ENCODE data around the gene MRPL55. TPM values are rescaled to one million over a fixed set of nuclear protein-coding genes. Genes with fewer than 3 reads are reported as not detected.
A peak's percentile ranks its signal among the peaks of the same experiment; 100 is the strongest.

MRPL55 gene
- total and polyA plus RNA-seq, 2 of the 13 experiments (the other 11 are each of a cell fraction or from before 2014, with no cell fraction given) = 58.6 to 92.9 TPM

DNA sequence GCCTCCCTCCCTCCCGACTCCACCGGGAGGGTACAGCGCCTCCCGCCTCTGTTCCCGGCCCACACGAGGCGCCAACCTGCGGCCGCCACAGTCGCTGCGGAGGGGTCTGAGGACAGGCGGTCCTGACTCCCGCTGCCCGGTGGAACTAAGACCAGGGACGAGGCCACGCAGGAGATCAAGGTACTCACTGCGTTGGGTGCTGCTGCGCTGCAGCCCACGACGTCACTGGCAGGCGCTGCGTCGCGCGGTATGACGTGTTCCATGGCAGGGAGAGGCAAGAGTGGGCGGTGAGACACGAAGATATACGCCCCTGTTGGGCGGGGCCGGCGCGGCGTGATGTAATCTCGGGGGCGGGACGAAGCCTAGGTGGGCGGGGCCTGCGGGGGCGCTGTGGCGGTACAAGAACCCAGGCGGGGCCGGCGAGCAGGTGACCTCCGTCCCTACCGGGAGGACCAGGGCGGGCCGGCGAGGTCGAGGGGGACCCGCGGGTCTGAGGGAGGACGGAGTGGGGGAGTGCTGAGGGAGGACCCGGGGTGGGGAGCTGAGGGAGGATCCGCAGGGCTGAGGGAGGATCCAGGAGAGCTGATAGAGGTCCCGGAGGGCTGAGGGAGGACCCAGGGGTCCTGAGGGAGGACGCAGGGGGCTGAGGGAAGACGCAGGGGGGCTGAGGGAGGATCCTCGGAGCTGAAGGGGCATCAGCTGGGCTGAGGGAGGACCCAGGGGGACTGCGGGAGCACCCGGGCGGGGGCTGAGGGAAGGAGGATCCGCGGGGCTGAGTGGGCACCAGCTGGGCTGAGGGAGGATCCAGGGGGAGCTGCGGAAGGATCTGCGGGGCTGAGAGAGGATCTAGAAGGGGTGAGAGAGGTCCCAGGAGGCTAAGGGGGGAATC is at the start of gene MRPL55 (continued):
- TF ChIP-seq CSRNP1 (CRISPR knock-in tag; IDR thresholded peaks at IDR 0.05) = peak; percentile 73
- TF ChIP-seq ZNF770 (CRISPR knock-in tag; IDR thresholded peaks at IDR 0.05) = peak; percentile 39; the same call in 1 of the 2 replicates
- no peak for TF ChIP-seq NR1H2 (CRISPR knock-in tag; IDR thresholded peaks at IDR 0.05; ENCODE audit: borderline replicate concordance, low read depth)
- peak in 1 of 2 experiments; percentile 95; a peak in 2 of 4 replicates for TF ChIP-seq POLR2A (IDR thresholded peaks at IDR 0.05; ENCODE audit: insufficient read depth in 1 of 2, low read depth in 2 of 2, low read length in 2 of 2)
- no peak for TF ChIP-seq CAMTA2 (CRISPR knock-in tag; IDR thresholded peaks at IDR 0.05; ENCODE audit: borderline replicate concordance)
- TF ChIP-seq, protein P1, sequence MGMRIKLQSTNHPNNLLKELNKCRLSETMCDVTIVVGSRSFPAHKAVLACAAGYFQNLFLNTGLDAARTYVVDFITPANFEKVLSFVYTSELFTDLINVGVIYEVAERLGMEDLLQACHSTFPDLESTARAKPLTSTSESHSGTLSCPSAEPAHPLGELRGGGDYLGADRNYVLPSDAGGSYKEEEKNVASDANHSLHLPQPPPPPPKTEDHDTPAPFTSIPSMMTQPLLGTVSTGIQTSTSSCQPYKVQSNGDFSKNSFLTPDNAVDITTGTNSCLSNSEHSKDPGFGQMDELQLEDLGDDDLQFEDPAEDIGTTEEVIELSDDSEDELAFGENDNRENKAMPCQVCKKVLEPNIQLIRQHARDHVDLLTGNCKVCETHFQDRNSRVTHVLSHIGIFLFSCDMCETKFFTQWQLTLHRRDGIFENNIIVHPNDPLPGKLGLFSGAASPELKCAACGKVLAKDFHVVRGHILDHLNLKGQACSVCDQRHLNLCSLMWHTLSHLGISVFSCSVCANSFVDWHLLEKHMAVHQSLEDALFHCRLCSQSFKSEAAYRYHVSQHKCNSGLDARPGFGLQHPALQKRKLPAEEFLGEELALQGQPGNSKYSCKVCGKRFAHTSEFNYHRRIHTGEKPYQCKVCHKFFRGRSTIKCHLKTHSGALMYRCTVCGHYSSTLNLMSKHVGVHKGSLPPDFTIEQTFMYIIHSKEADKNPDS (CRISPR knock-in tag; IDR thresholded peaks at IDR 0.05) = peak; percentile 77; the same call in 1 of the 2 replicates
- no peak for TF ChIP-seq ZNF652 (CRISPR knock-in tag; IDR thresholded peaks at IDR 0.05; ENCODE audit: borderline replicate concordance, low read depth)
- peak; percentile 57; the same call in 1 of the 2 replicates for TF ChIP-seq ZNF460 (CRISPR knock-in tag; IDR thresholded peaks at IDR 0.05; ENCODE audit: borderline replicate concordance)
- no peak for TF ChIP-seq ZNF569 (CRISPR knock-in tag; IDR thresholded peaks at IDR 0.05; ENCODE audit: borderline replicate concordance)
- peak; percentile 11; the same call in 1 of the 2 replicates for TF ChIP-seq SIX4 (CRISPR knock-in tag; IDR thresholded peaks at IDR 0.05)
- no peak for TF ChIP-seq FOXM1 (CRISPR knock-in tag; IDR thresholded peaks at IDR 0.05)
- TF ChIP-seq RXRA (CRISPR knock-in tag; IDR thresholded peaks at IDR 0.05) = peak; percentile 72
- no peak for TF ChIP-seq NFRKB (IDR thresholded peaks at IDR 0.05)
- TF ChIP-seq, protein P2, sequence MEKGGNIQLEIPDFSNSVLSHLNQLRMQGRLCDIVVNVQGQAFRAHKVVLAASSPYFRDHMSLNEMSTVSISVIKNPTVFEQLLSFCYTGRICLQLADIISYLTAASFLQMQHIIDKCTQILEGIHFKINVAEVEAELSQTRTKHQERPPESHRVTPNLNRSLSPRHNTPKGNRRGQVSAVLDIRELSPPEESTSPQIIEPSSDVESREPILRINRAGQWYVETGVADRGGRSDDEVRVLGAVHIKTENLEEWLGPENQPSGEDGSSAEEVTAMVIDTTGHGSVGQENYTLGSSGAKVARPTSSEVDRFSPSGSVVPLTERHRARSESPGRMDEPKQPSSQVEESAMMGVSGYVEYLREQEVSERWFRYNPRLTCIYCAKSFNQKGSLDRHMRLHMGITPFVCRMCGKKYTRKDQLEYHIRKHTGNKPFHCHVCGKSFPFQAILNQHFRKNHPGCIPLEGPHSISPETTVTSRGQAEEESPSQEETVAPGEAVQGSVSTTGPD (CRISPR knock-in tag; IDR thresholded peaks at IDR 0.05) = no peak
- peak; percentile 92 for TF ChIP-seq KMT2B (CRISPR knock-in tag; IDR thresholded peaks at IDR 0.05)
- no peak; the same call in 1 of the 2 replicates for TF ChIP-seq PPARG (CRISPR knock-in tag; conservative IDR thresholded peaks at IDR 0.05)
- no peak for TF ChIP-seq FOXP1 (IDR thresholded peaks at IDR 0.05)
- no peak for TF ChIP-seq FOXP1 (CRISPR knock-in tag; IDR thresholded peaks at IDR 0.05)
- peak; percentile 94 for TF ChIP-seq ZNF788 (CRISPR knock-in tag; IDR thresholded peaks at IDR 0.05; ENCODE audit: borderline replicate concordance)
- 0 out of 2 replicates have a peak, but pooled peaks have one; percentile 22 for TF ChIP-seq ZSCAN9 (CRISPR knock-in tag; IDR thresholded peaks at IDR 0.05; ENCODE audit: borderline replicate concordance)
- TF ChIP-seq NR3C1 (CRISPR knock-in tag; IDR thresholded peaks at IDR 0.05) = no peak
- TF ChIP-seq, protein P3, sequence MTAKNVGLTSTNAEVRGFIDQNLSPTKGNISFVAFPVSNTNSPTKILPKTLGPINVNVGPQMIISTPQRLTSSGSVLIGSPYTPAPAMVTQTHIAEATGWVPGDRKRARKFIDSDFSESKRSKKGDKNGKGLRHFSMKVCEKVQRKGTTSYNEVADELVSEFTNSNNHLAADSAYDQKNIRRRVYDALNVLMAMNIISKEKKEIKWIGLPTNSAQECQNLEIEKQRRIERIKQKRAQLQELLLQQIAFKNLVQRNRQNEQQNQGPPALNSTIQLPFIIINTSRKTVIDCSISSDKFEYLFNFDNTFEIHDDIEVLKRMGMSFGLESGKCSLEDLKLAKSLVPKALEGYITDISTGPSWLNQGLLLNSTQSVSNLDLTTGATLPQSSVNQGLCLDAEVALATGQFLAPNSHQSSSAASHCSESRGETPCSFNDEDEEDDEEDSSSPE (CRISPR knock-in tag; IDR thresholded peaks at IDR 0.05) = peak; percentile 82

Data from HepG2 (cell line).